MM.1S (cell line): Measurements from ENCODE around the gene RPS3.

ENCODE experiments used
- DNase-seq: peaks from one replicate; pipeline ENCODE4 v3.0.0-alpha.2; 2015
- H2AFZ ChIP-seq: fragments of 300-600 bp; sonication (generic); 2 replicates; pipeline ENCODE4 v1.6.0; 2016; ENCODE audit warnings: antibody characterized with exemption, low read length
- H3F3A ChIP-seq: fragments of 300-600 bp; sonication (generic); 2 replicates; pipeline ENCODE4 v1.6.1; 2016; ENCODE audit warnings: mild to moderate bottlenecking, antibody characterized with exemption, low read length, moderate library complexity, mixed read lengths; ENCODE audit not compliant: insufficient read depth
- H3K27ac ChIP-seq: fragments of 300-600 bp; sonication (generic); 2 replicates; pipeline ENCODE4 v1.5.1; 2016; ENCODE audit warnings: mild to moderate bottlenecking, low read length
- H3K27me3 ChIP-seq: fragments of 300-600 bp; sonication (generic); replicated peaks from 2 replicates; pipeline ENCODE4 v1.6.0; 2016; ENCODE audit warnings: low read length; ENCODE audit not compliant: insufficient read depth
- H3K36me3 ChIP-seq: fragments of 300-600 bp; sonication (generic); replicated peaks from 2 replicates; pipeline ENCODE4 v1.6.1; 2016; ENCODE audit warnings: mild to moderate bottlenecking, low read length, mixed read lengths; ENCODE audit not compliant: insufficient read depth
- H3K4me1 ChIP-seq: fragments of 300-600 bp; sonication (generic); 2 replicates; pipeline ENCODE4 v1.6.1; 2016; ENCODE audit warnings: low read length, mixed read lengths
- H3K4me2 ChIP-seq: fragments of 300-600 bp; sonication (generic); 2 replicates; pipeline ENCODE4 v1.6.0; 2016; ENCODE audit warnings: low read depth, low read length
- H3K4me3 ChIP-seq: fragments of 300-600 bp; sonication (generic); 2 replicates; pipeline ENCODE4 v1.5.1; 2016; ENCODE audit warnings: low read length, mixed read lengths
- H3K79me2 ChIP-seq: fragments of 300-600 bp; sonication (generic); 2 replicates; pipeline ENCODE4 v1.6.1; 2016; ENCODE audit warnings: mixed run types, low read length, mixed read lengths
- H3K9ac ChIP-seq: fragments of 300-600 bp; sonication (generic); 2 replicates; pipeline ENCODE4 v1.6.1; 2016; ENCODE audit warnings: low read length, mixed read lengths
- H3K9me2 ChIP-seq: fragments of 300-600 bp; sonication (generic); replicated peaks from 2 replicates; pipeline ENCODE4 v1.6.1; 2016; ENCODE audit warnings: mild to moderate bottlenecking, low read length, mixed read lengths; ENCODE audit not compliant: insufficient read depth
- H3K9me3 ChIP-seq: fragments of 300-600 bp; sonication (generic); replicated peaks from 2 replicates; pipeline ENCODE4 v1.6.1; 2016; ENCODE audit warnings: mild to moderate bottlenecking, low read length, mixed read lengths; ENCODE audit not compliant: insufficient read depth
- H4K20me1 ChIP-seq: fragments of 300-600 bp; sonication (generic); 2 replicates; pipeline ENCODE4 v1.6.1; 2016; ENCODE audit warnings: mild to moderate bottlenecking, low read length, moderate library complexity, mixed read lengths; ENCODE audit not compliant: insufficient read depth
- EZH2 ChIP-seq: fragments of 300-600 bp; sonication (generic); optimal IDR thresholded peaks from 2 replicates; pipeline ENCODE3; 2017; ENCODE audit warnings: low read depth, mild to moderate bottlenecking, antibody characterized with exemption, low read length, mixed read lengths
- EZH2phosphoT487 ChIP-seq: fragments of 300-600 bp; sonication (generic); IDR thresholded peaks from 2 replicates; pipeline ENCODE4 v1.6.1; 2018; ENCODE audit warnings: antibody characterized with exemption, low read length
- TF ChIP-seq, protein P1 (sequence below): fragments of 300-600 bp; sonication (generic); IDR thresholded peaks from 2 replicates; pipeline ENCODE4 v1.5.1; 2016; ENCODE audit warnings: antibody characterized with exemption, low read length, mixed read lengths

Gene RPS3

DNA sequence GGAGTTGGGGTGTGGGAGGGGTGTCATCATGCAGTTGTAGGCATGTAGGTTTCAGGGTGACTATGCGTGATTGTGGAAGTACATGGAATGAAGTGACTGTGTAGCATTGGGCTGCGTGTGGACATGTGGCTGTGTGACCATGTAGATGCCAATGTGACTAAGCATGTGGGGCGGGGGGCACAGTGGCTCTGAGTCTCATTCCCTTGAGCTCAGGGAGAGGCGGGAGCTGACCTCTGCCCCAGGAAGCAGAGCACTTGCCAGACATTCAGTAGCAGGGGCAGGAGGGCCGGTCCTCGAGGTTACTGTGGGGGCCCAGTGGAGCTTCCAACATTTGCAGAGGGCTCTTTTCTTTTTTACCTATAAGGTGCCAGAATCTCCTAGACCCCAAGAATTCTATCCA, 34.1 kb downstream of the RPS3 start:
- Histone ChIP-seq H3K27ac (no peak overlapping the region), H3K27me3 (peaks cover 76% of the 10 kb centered on the region), H3F3A (no peaks in the 10 kb centered on the region), H3K79me2 (no peaks in the 10 kb centered on the region), H4K20me1 (no peaks in the 10 kb centered on the region), H2AFZ (no peak overlapping the region), H3K9ac (no peak overlapping the region), H3K9me3 (no peaks in the 10 kb centered on the region), H3K36me3 (no peaks in the 10 kb centered on the region), H3K4me3 (no peak overlapping the region), H3K4me1 (no peaks in the 10 kb centered on the region), H3K4me2 (no peak overlapping the region), H3K9me2 (no peaks in the 10 kb centered on the region)
- no peak for DNase-seq
- TF ChIP-seq EZH2phosphoT487 (no peak), EZH2 (no peak)
- TF ChIP-seq, protein P1, sequence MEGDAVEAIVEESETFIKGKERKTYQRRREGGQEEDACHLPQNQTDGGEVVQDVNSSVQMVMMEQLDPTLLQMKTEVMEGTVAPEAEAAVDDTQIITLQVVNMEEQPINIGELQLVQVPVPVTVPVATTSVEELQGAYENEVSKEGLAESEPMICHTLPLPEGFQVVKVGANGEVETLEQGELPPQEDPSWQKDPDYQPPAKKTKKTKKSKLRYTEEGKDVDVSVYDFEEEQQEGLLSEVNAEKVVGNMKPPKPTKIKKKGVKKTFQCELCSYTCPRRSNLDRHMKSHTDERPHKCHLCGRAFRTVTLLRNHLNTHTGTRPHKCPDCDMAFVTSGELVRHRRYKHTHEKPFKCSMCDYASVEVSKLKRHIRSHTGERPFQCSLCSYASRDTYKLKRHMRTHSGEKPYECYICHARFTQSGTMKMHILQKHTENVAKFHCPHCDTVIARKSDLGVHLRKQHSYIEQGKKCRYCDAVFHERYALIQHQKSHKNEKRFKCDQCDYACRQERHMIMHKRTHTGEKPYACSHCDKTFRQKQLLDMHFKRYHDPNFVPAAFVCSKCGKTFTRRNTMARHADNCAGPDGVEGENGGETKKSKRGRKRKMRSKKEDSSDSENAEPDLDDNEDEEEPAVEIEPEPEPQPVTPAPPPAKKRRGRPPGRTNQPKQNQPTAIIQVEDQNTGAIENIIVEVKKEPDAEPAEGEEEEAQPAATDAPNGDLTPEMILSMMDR, result no peak

- no peak overlapping the region for H2AFZ ChIP-seq
- no peak overlapping the region for H3K9ac ChIP-seq
- peaks cover 82% of the 10 kb centered on the region for H3K27me3 ChIP-seq
- H3K9me2 ChIP-seq, result no peaks in the 10 kb centered on the region
- H3K4me3 ChIP-seq, result no peak overlapping the region
- no peaks in the 10 kb centered on the region for H3K9me3 ChIP-seq
- DNase-seq, result no peak
- H3K27ac ChIP-seq, result no peak overlapping the region
- no peak for TF ChIP-seq EZH2phosphoT487
- TF ChIP-seq, protein P1, result no peak
- no peak for TF ChIP-seq EZH2
- H3K36me3 ChIP-seq, result no peaks in the 10 kb centered on the region
- H3K4me1 ChIP-seq, result no peaks in the 10 kb centered on the region
- H3F3A ChIP-seq, result no peaks in the 10 kb centered on the region
- no peak overlapping the region for H3K4me2 ChIP-seq
- no peaks in the 10 kb centered on the region for H4K20me1 ChIP-seq
- no peaks in the 10 kb centered on the region for H3K79me2 ChIP-seq
Observed at GRCh38 chr11:75434051-75434450, 34.7 kb downstream of the RPS3 start.

GRCh38 chr11:75434886-75435570, 35.7 kb downstream of the RPS3 start:
- H3K4me3 ChIP-seq, result no peak overlapping the region
- H3K36me3 ChIP-seq, result no peaks in the 10 kb centered on the region
- no peaks in the 10 kb centered on the region for H3K4me1 ChIP-seq
- H3K27ac ChIP-seq, result no peak overlapping the region
- no peak overlapping the region for H3K9ac ChIP-seq
- no peaks in the 10 kb centered on the region for H3F3A ChIP-seq
- peaks cover 92% of the 10 kb centered on the region for H3K27me3 ChIP-seq
- no peaks in the 10 kb centered on the region for H3K9me3 ChIP-seq
- H3K4me2 ChIP-seq, result no peak overlapping the region
- H4K20me1 ChIP-seq, result no peaks in the 10 kb centered on the region
- no peak for TF ChIP-seq EZH2phosphoT487
- TF ChIP-seq, protein P1, result no peak
- TF ChIP-seq EZH2, result no peak
- no peaks in the 10 kb centered on the region for H3K9me2 ChIP-seq
- H3K79me2 ChIP-seq, result no peaks in the 10 kb centered on the region
- H2AFZ ChIP-seq, result no peak overlapping the region
- no peak for DNase-seq
